ENCODE results near the gene ANXA4.

Gene ANXA4

GRCh38 chr2:69744456-69744855 lies 2.5 kb downstream of the ANXA4 start:
- Histone ChIP-seq H3K27ac (replicated peaks) (no peak overlapping the region), H3K4me3 (replicated peaks; ENCODE audit: insufficient read depth, low read length) (no peak overlapping the region), H3K27me3 (ENCODE audit: insufficient read depth, poor library complexity, severe bottlenecking) (no peaks in the 10 kb centered on the region)
- DNase-seq (ENCODE audit: low read depth in 1 of 2, low spot score in 1 of 2): no peak
- no peak for TF ChIP-seq POLR2AphosphoS5 (IDR thresholded peaks at IDR 0.05; ENCODE audit: low read depth)
- no peak for TF ChIP-seq SPI1 (IDR thresholded peaks at IDR 0.05; ENCODE audit: borderline replicate concordance, low read depth)
- TF ChIP-seq, protein P1, sequence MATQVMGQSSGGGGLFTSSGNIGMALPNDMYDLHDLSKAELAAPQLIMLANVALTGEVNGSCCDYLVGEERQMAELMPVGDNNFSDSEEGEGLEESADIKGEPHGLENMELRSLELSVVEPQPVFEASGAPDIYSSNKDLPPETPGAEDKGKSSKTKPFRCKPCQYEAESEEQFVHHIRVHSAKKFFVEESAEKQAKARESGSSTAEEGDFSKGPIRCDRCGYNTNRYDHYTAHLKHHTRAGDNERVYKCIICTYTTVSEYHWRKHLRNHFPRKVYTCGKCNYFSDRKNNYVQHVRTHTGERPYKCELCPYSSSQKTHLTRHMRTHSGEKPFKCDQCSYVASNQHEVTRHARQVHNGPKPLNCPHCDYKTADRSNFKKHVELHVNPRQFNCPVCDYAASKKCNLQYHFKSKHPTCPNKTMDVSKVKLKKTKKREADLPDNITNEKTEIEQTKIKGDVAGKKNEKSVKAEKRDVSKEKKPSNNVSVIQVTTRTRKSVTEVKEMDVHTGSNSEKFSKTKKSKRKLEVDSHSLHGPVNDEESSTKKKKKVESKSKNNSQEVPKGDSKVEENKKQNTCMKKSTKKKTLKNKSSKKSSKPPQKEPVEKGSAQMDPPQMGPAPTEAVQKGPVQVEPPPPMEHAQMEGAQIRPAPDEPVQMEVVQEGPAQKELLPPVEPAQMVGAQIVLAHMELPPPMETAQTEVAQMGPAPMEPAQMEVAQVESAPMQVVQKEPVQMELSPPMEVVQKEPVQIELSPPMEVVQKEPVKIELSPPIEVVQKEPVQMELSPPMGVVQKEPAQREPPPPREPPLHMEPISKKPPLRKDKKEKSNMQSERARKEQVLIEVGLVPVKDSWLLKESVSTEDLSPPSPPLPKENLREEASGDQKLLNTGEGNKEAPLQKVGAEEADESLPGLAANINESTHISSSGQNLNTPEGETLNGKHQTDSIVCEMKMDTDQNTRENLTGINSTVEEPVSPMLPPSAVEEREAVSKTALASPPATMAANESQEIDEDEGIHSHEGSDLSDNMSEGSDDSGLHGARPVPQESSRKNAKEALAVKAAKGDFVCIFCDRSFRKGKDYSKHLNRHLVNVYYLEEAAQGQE (IDR thresholded peaks at IDR 0.05; ENCODE audit: insufficient replicate concordance, low read depth): no peak
- TF ChIP-seq, protein P2, sequence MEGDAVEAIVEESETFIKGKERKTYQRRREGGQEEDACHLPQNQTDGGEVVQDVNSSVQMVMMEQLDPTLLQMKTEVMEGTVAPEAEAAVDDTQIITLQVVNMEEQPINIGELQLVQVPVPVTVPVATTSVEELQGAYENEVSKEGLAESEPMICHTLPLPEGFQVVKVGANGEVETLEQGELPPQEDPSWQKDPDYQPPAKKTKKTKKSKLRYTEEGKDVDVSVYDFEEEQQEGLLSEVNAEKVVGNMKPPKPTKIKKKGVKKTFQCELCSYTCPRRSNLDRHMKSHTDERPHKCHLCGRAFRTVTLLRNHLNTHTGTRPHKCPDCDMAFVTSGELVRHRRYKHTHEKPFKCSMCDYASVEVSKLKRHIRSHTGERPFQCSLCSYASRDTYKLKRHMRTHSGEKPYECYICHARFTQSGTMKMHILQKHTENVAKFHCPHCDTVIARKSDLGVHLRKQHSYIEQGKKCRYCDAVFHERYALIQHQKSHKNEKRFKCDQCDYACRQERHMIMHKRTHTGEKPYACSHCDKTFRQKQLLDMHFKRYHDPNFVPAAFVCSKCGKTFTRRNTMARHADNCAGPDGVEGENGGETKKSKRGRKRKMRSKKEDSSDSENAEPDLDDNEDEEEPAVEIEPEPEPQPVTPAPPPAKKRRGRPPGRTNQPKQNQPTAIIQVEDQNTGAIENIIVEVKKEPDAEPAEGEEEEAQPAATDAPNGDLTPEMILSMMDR (IDR thresholded peaks at IDR 0.05; ENCODE audit: insufficient read depth, low read length): no peak
- no peak for TF ChIP-seq GABPA (IDR thresholded peaks at IDR 0.05; ENCODE audit: low read depth)

DNA sequence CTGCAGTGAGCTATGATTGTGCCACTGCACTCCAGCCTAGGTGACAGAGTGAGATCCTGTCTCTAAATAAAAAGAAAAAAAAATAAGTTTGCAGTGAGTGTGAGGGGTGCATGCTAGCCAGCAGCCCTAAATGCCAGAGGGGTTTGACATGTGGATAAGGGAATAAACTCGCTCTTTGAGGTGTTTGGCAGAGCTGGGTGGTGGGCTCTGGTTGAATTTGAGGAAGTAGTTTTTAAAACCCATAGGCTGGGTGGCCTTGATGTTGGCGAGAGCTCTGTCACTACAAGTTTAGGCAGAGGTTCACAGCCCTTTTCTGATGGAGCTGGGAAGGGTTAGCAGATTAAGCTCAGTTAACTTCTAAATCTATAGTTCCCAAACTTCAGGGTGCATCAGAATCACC lies 3.1 kb downstream of the ANXA4 start:
- DNase-seq (ENCODE audit: low read depth in 1 of 2, low spot score in 1 of 2): no peak
- Histone ChIP-seq H3K4me3 (replicated peaks; ENCODE audit: insufficient read depth, low read length) (no peak overlapping the region), H3K27ac (replicated peaks) (no peak overlapping the region), H3K27me3 (ENCODE audit: insufficient read depth, poor library complexity, severe bottlenecking) (no peaks in the 10 kb centered on the region)
- no peak for TF ChIP-seq POLR2AphosphoS5 (IDR thresholded peaks at IDR 0.05; ENCODE audit: low read depth)
- TF ChIP-seq SPI1 (IDR thresholded peaks at IDR 0.05; ENCODE audit: borderline replicate concordance, low read depth): no peak
- TF ChIP-seq, protein P2 (IDR thresholded peaks at IDR 0.05; ENCODE audit: insufficient read depth, low read length): no peak
- TF ChIP-seq GABPA (IDR thresholded peaks at IDR 0.05; ENCODE audit: low read depth): no peak
- TF ChIP-seq, protein P1 (IDR thresholded peaks at IDR 0.05; ENCODE audit: insufficient replicate concordance, low read depth): no peak

- TF ChIP-seq POLR2AphosphoS5 (IDR thresholded peaks at IDR 0.05; ENCODE audit: low read depth): no peak
- no peak for TF ChIP-seq GABPA (IDR thresholded peaks at IDR 0.05; ENCODE audit: low read depth)
- TF ChIP-seq, protein P1 (IDR thresholded peaks at IDR 0.05; ENCODE audit: insufficient replicate concordance, low read depth): no peak
- TF ChIP-seq, protein P2 (IDR thresholded peaks at IDR 0.05; ENCODE audit: insufficient read depth, low read length): no peak
- TF ChIP-seq SPI1 (IDR thresholded peaks at IDR 0.05; ENCODE audit: borderline replicate concordance, low read depth): no peak
- DNase-seq (ENCODE audit: low read depth in 1 of 2, low spot score in 1 of 2): no peak
- Histone ChIP-seq H3K27ac (replicated peaks) (no peak overlapping the region), H3K27me3 (ENCODE audit: insufficient read depth, poor library complexity, severe bottlenecking) (no peaks in the 10 kb centered on the region), H3K4me3 (replicated peaks; ENCODE audit: insufficient read depth, low read length) (no peak overlapping the region)
Measured at GRCh38 chr2:69750246-69750645, 8.3 kb downstream of the ANXA4 start.
